Measurements from ENCODE around the gene OR2T35. TPM values are rescaled to one million over a fixed set of nuclear protein-coding genes. Genes with fewer than 3 reads are reported as not detected.
"Not testable (repeated sequence)": the region's sequence is repeated elsewhere in the genome, so short reads cannot be mapped to it uniquely, and the experiment has no call there.

The OR2T35 gene, protein sequence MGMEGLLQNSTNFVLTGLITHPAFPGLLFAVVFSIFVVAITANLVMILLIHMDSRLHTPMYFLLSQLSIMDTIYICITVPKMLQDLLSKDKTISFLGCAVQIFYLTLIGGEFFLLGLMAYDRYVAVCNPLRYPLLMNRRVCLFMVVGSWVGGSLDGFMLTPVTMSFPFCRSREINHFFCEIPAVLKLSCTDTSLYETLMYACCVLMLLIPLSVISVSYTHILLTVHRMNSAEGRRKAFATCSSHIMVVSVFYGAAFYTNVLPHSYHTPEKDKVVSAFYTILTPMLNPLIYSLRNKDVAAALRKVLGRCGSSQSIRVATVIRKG
- not detected for total RNA-seq
- polyA plus RNA-seq = not detected
- long read RNA-seq, donor 1 = 0 reads
- long read RNA-seq, donor 2 = 0 reads
- long read RNA-seq, donor 3 = 0 reads
- long read RNA-seq, donor 4 = 0 reads
- long read RNA-seq, donor 5 = 0 reads
- long read RNA-seq, donor 6 = 0 reads
- long read RNA-seq, donor 7 = 0 reads
- long read RNA-seq, donor 8 = 0 reads
- long read RNA-seq, donor 9 = 0 reads
- long read RNA-seq, donor 10 = 0 reads

DNA sequence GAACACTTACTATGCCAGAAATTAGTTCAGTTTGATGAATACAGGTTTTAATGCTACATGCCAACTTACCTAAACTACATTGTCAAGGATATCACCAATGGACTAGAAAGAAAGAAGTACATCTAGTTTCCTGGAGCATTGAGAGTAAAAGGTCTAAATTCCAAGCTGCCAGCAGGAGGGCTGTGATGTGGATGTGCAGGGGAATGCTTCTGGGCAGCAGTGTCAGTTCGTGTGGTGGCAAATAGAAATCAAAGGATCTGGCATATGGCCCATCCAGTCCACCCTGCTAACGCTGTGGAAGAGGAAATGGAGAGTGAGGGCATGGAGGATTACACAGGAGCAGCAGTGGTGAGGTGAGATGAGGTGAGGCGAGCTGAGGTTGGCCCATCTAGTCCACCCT, at the start of gene OR2T35:
Gene OR2T35 (minus strand): TSS at position 101 of the 400 bp plus-strand sequence. CDS start 6,020 bp downstream, outside the sequence.
- not testable (repeated sequence) for H3K36me3 ChIP-seq (replicated peaks in 1 of 2)

DNA sequence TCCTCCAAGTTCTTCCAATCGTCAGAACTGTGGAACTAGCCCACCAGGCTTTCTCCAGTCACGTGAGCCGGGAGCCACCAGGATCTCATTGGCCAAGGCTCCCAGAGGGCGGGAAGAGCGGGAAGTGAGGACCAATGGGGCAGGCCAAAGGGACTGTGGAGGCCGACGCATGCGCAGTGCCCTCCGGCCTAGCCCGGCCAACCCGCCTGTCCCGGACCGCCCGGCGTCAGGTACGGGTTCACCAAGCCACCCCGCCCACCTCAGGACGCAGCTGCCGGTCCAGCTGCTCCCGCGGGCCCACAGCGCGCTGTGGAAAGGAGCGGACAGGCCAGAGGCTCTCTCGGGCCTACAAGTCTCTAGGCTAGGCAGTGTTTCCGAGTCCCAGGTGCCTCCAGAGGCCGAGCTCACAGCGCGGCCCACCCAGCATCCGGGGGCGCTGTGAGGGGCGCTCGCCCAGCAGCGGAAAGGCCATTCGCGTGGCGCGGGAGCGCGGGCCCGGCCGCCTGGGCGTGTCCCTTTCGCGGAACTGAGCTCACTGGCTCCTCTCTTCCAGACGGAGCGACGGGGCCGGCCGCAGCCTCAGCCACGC, 46.6 kb upstream of the OR2T35 start:
- no peaks in the 10 kb centered on the region for H3K4me1 ChIP-seq (replicated peaks in 1 of 2)
- H3K9me3 ChIP-seq (replicated peaks in 1 of 3) = no peaks in the 10 kb centered on the region
- no peak for DNase-seq
- H3K27me3 ChIP-seq = no peaks in the 10 kb centered on the region
- H3K4me3 ChIP-seq = no peak overlapping the region
- no peaks in the 10 kb centered on the region for H3K36me3 ChIP-seq (replicated peaks in 1 of 2)
- TF ChIP-seq, protein P1, sequence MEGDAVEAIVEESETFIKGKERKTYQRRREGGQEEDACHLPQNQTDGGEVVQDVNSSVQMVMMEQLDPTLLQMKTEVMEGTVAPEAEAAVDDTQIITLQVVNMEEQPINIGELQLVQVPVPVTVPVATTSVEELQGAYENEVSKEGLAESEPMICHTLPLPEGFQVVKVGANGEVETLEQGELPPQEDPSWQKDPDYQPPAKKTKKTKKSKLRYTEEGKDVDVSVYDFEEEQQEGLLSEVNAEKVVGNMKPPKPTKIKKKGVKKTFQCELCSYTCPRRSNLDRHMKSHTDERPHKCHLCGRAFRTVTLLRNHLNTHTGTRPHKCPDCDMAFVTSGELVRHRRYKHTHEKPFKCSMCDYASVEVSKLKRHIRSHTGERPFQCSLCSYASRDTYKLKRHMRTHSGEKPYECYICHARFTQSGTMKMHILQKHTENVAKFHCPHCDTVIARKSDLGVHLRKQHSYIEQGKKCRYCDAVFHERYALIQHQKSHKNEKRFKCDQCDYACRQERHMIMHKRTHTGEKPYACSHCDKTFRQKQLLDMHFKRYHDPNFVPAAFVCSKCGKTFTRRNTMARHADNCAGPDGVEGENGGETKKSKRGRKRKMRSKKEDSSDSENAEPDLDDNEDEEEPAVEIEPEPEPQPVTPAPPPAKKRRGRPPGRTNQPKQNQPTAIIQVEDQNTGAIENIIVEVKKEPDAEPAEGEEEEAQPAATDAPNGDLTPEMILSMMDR (IDR thresholded peaks at IDR 0.05) = no peak
- TF ChIP-seq POLR2A (IDR thresholded peaks at IDR 0.05) = no peak
- WGBS, 4 donors = 69 to 77% (median 74%) methylated on average over 15 to 51 of the region's 51 CpGs
- no peak overlapping the region for H3K27ac ChIP-seq
- intact Hi-C loops (cut with DNase I) = no loop called here

More for the DNA sequence above, at the start of gene OR2T35:
- H3K27ac ChIP-seq; intact Hi-C loops (cut with DNase I); H3K4me1 ChIP-seq (replicated peaks in 1 of 2); H3K27me3 ChIP-seq; H3K9me3 ChIP-seq (replicated peaks in 1 of 3); H3K4me3 ChIP-seq; DNase-seq: not testable (repeated sequence)
- 63 to 78% (median 70%) methylated on average over 1 to 2 of the region's 3 CpGs for WGBS, 4 donors

DNA sequence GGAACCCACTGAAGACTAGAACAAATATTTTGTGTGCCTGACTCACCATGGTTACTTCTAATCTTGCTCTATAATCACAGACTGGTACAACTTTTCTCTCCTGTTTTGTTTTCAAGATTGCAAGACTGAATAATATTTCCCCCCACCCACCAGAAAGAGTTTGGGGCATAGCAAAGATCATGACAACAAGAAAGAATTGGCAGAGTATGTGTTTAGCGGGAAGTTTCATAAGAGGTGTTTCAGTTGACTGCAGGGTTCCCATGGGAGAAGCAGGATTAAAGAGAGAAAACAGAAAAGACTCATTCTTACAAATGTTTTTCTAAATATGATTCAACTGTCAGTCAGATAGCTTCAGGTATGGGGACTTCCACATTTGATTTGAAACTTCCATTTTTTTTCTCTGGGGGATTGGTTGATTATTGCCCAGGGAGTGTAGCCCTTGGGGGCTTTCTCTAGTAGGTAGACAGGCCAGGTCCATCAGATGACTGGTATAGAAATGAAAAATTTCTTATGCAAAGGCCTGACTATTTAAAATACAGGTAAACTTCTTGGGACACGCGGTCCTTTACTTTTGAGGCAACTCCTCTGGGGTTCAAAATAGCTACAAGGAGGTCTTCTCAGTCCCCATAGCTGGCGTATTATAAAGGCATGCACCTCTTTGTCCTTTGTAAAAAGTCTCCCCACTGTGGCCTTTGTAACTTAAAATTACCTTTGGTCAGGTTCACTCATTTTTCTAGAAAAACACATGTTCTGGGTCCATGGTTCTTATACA, 43.6 kb upstream of the OR2T35 start:
- 77 to 87% (median 81%) methylated on average over 4 of the region's 4 CpGs for WGBS, 4 donors
- no peaks in the 10 kb centered on the region for H3K4me1 ChIP-seq (replicated peaks in 1 of 2)
- peaks cover under 1% of the 10 kb centered on the region for H3K27me3 ChIP-seq
- H3K4me3 ChIP-seq = no peak overlapping the region
- no peak for DNase-seq
- TF ChIP-seq POLR2A (IDR thresholded peaks at IDR 0.05) = no peak
- TF ChIP-seq, protein P1 (IDR thresholded peaks at IDR 0.05) = no peak
- H3K9me3 ChIP-seq (replicated peaks in 1 of 3) = no peaks in the 10 kb centered on the region
- no peaks in the 10 kb centered on the region for H3K36me3 ChIP-seq (replicated peaks in 1 of 2)
- no peak overlapping the region for H3K27ac ChIP-seq
- intact Hi-C loops (cut with DNase I) = no loop called here

DNA sequence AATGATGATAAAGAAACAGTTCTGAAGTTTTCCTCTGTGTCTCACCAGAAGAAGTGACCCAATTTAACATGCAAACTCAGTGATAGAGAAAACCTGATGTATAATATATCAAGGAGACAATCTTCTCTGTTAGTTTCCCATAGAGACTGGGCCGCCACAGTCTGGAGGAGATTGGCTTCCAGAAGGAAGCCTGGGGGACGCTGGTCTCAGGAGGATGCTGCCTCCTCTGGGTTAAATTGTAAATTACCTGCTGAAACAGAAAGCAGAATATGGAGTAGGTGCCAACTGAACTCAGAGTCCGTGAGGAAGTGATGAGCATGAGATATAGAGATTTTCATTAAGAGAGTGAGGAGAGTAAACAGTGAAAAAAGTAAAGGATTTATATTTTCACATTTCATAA, 41.7 kb upstream of the OR2T35 start:
- H3K27me3 ChIP-seq = peaks cover 4% of the 10 kb centered on the region
- intact Hi-C loops (cut with DNase I) = no loop called here
- no peaks in the 10 kb centered on the region for H3K9me3 ChIP-seq (replicated peaks in 1 of 3)
- no peak for TF ChIP-seq POLR2A (IDR thresholded peaks at IDR 0.05)
- TF ChIP-seq, protein P1 (IDR thresholded peaks at IDR 0.05) = no peak
- H3K4me3 ChIP-seq = no peak overlapping the region
- no peaks in the 10 kb centered on the region for H3K4me1 ChIP-seq (replicated peaks in 1 of 2)
- DNase-seq = no peak
- no peaks in the 10 kb centered on the region for H3K36me3 ChIP-seq (replicated peaks in 1 of 2)
- no peak overlapping the region for H3K27ac ChIP-seq
- WGBS, 4 donors = 26 to 36% (median 31%) methylated on average over 3 of the region's 3 CpGs

All from adrenal gland (tissue), 19 donors.